Measurements from ENCODE around the gene TMEM123. TPM values are rescaled to one million over a fixed set of nuclear protein-coding genes. Genes with fewer than 3 reads are reported as not detected.
A peak's percentile ranks its signal among the peaks of the same experiment; 100 is the strongest.

The TMEM123 gene
- polyA plus RNA-seq, 1 donor = 141 TPM

DNA sequence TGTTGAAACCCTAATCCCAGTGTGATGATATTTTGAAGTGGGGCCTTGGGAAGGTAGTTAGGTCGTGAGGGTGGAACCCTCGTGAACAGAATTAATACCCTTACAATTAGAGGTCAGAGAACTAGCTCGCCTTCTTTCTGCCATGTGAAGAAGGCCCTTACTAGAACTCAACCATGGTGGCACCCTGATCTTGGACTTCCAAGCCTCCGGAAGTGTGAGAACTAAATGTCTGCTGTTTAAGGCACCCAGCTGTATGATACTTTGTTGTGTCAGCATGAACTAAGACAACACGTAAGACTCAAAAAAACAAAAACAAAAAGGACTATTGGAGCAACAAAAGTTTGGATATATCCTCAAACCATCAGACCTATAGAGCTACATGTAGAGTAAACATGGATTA lies 52.0 kb downstream of the TMEM123 start:
- peaks cover 33% of the 10 kb centered on the region for H3K36me3 ChIP-seq (ENCODE audit: control insufficient read depth, insufficient read depth, low read length)
- H3K4me3 ChIP-seq (ENCODE audit: low read length) = no peak overlapping the region
- no CpG with 5 or more reads among the region's 5 CpGs for WGBS (ENCODE audit: insufficient coverage, low lambda C conversion rate)

GRCh38 chr11:102399189-102399588 lies 53.4 kb downstream of the TMEM123 start:
- H3K9me3 ChIP-seq (ENCODE audit: control insufficient read depth, low read depth, low read length) = no peaks in the 10 kb centered on the region
- H3K4me3 ChIP-seq (ENCODE audit: low read length) = no peak overlapping the region
- WGBS (ENCODE audit: insufficient coverage, low lambda C conversion rate) = no CpG with 5 or more reads among the region's 2 CpGs
- DNase-seq = no peak
- H3K27ac ChIP-seq (ENCODE audit: low read length) = no peak overlapping the region
- no peaks in the 10 kb centered on the region for H3K4me1 ChIP-seq (ENCODE audit: control insufficient read depth, insufficient read depth, low read length)
- peaks cover 41% of the 10 kb centered on the region for H3K36me3 ChIP-seq (ENCODE audit: control insufficient read depth, insufficient read depth, low read length)
- no peaks in the 10 kb centered on the region for H3K27me3 ChIP-seq (ENCODE audit: control insufficient read depth, insufficient read depth, low read length)

More for the DNA sequence above, 52.0 kb downstream of the TMEM123 start:
- no peaks in the 10 kb centered on the region for H3K4me1 ChIP-seq (ENCODE audit: control insufficient read depth, insufficient read depth, low read length)
- H3K9me3 ChIP-seq (ENCODE audit: control insufficient read depth, low read depth, low read length) = no peaks in the 10 kb centered on the region
- no peaks in the 10 kb centered on the region for H3K27me3 ChIP-seq (ENCODE audit: control insufficient read depth, insufficient read depth, low read length)
- DNase-seq = no peak
- H3K27ac ChIP-seq (ENCODE audit: low read length) = no peak overlapping the region

DNA sequence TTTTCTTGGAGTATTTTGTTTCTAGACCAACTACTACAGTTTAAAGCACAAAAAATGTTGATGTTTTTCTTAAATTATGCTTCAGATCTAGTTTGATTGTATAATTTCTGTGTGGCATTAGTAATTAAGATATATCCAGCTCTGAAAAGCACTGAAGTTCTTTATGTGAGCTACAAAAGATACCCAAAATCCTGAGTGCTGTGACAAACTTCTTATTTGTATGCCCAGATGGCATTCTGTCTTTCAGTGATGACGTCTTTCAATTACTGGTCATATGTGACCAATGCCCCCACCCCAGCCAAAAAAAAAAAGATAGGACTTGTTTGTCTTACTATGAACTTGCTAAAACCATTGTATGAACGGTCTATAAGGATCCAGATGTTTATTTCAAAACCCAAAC lies 54.3 kb downstream of the TMEM123 start:
- Histone ChIP-seq H3K4me3 (ENCODE audit: low read length) (no peak overlapping the region), H3K4me1 (ENCODE audit: control insufficient read depth, insufficient read depth, low read length) (no peaks in the 10 kb centered on the region), H3K9me3 (ENCODE audit: control insufficient read depth, low read depth, low read length) (no peaks in the 10 kb centered on the region), H3K27me3 (ENCODE audit: control insufficient read depth, insufficient read depth, low read length) (no peaks in the 10 kb centered on the region), H3K27ac (ENCODE audit: low read length) (no peak overlapping the region), H3K36me3 (ENCODE audit: control insufficient read depth, insufficient read depth, low read length) (peaks cover 43% of the 10 kb centered on the region)
- 100% methylated on average over 2 of the region's 2 CpGs for WGBS (ENCODE audit: insufficient coverage, low lambda C conversion rate)
- no peak for DNase-seq

DNA sequence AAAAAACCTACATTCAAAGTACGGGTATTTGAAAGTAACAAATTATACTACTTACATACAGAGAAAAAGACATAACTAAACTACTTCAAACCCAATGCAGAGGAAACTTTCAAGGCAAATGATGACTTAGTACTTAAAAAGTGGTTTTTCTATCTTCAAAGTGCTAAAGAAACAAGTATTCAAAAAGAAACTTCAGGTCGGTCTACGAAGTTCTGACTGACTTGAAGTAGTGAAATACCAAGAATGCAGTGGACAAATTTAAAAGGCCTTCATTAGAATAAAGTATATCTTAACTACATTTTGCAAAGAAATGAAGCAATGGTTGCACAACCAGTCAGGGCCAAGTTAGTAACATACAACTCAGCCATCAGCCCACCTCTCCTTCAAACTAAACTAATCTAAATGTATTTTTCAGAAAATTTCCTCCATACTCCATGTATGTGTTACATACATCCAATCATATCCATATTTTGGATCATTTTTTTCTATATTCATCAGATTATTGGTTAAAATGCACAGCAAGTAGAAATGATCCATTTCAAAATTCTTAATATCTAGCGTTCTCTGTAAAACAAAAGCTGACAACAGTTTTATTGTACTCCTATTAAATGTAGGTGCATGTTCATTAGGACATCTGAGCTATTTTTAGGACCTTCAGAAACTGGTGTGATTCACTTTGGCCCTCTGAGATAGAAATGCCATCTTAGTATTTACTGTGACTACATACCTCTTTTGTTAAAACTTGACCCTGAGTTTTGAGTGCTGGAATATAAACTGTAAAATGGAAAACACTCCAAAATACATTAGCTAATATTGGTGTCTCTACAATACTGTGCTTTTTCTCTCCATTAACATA lies 55.6 kb downstream of the TMEM123 start:
- no peaks in the 10 kb centered on the region for H3K27me3 ChIP-seq (ENCODE audit: control insufficient read depth, insufficient read depth, low read length)
- 100% methylated on average over 2 of the region's 4 CpGs for WGBS (ENCODE audit: insufficient coverage, low lambda C conversion rate)
- H3K27ac ChIP-seq (ENCODE audit: low read length) = no peak overlapping the region
- no peaks in the 10 kb centered on the region for H3K9me3 ChIP-seq (ENCODE audit: control insufficient read depth, low read depth, low read length)
- DNase-seq = no peak
- H3K4me3 ChIP-seq (ENCODE audit: low read length) = no peak overlapping the region
- no peaks in the 10 kb centered on the region for H3K4me1 ChIP-seq (ENCODE audit: control insufficient read depth, insufficient read depth, low read length)
- peaks cover 47% of the 10 kb centered on the region for H3K36me3 ChIP-seq (ENCODE audit: control insufficient read depth, insufficient read depth, low read length)

GRCh38 chr11:102395720-102396393 lies 56.7 kb downstream of the TMEM123 start:
- H3K36me3 ChIP-seq (ENCODE audit: control insufficient read depth, insufficient read depth, low read length) = peaks cover 54% of the 10 kb centered on the region
- WGBS (ENCODE audit: insufficient coverage, low lambda C conversion rate) = no CpG with 5 or more reads among the region's 6 CpGs
- no peaks in the 10 kb centered on the region for H3K27me3 ChIP-seq (ENCODE audit: control insufficient read depth, insufficient read depth, low read length)
- H3K27ac ChIP-seq (ENCODE audit: low read length) = no peak overlapping the region
- H3K4me3 ChIP-seq (ENCODE audit: low read length) = no peak overlapping the region
- no peak for DNase-seq
- H3K9me3 ChIP-seq (ENCODE audit: control insufficient read depth, low read depth, low read length) = no peaks in the 10 kb centered on the region
- no peaks in the 10 kb centered on the region for H3K4me1 ChIP-seq (ENCODE audit: control insufficient read depth, insufficient read depth, low read length)

GRCh38 chr11:102393272-102393730 lies 59.3 kb downstream of the TMEM123 start:
- H3K4me3 ChIP-seq (ENCODE audit: low read length) = no peak overlapping the region
- no peak for DNase-seq
- no peaks in the 10 kb centered on the region for H3K27me3 ChIP-seq (ENCODE audit: control insufficient read depth, insufficient read depth, low read length)
- no peaks in the 10 kb centered on the region for H3K4me1 ChIP-seq (ENCODE audit: control insufficient read depth, insufficient read depth, low read length)
- WGBS (ENCODE audit: insufficient coverage, low lambda C conversion rate) = no CpG with 5 or more reads among the region's 2 CpGs
- peaks cover 56% of the 10 kb centered on the region for H3K36me3 ChIP-seq (ENCODE audit: control insufficient read depth, insufficient read depth, low read length)
- H3K27ac ChIP-seq (ENCODE audit: low read length) = no peak overlapping the region
- no peaks in the 10 kb centered on the region for H3K9me3 ChIP-seq (ENCODE audit: control insufficient read depth, low read depth, low read length)

GRCh38 chr11:102391549-102392237 lies 60.9 kb downstream of the TMEM123 start:
- no peaks in the 10 kb centered on the region for H3K4me1 ChIP-seq (ENCODE audit: control insufficient read depth, insufficient read depth, low read length)
- H3K27me3 ChIP-seq (ENCODE audit: control insufficient read depth, insufficient read depth, low read length) = no peaks in the 10 kb centered on the region
- no peak overlapping the region for H3K4me3 ChIP-seq (ENCODE audit: low read length)
- H3K27ac ChIP-seq (ENCODE audit: low read length) = no peak overlapping the region
- no peaks in the 10 kb centered on the region for H3K9me3 ChIP-seq (ENCODE audit: control insufficient read depth, low read depth, low read length)
- WGBS (ENCODE audit: insufficient coverage, low lambda C conversion rate) = 92% methylated on average over 2 of the region's 4 CpGs
- DNase-seq = no peak
- H3K36me3 ChIP-seq (ENCODE audit: control insufficient read depth, insufficient read depth, low read length) = peaks cover 57% of the 10 kb centered on the region

DNA sequence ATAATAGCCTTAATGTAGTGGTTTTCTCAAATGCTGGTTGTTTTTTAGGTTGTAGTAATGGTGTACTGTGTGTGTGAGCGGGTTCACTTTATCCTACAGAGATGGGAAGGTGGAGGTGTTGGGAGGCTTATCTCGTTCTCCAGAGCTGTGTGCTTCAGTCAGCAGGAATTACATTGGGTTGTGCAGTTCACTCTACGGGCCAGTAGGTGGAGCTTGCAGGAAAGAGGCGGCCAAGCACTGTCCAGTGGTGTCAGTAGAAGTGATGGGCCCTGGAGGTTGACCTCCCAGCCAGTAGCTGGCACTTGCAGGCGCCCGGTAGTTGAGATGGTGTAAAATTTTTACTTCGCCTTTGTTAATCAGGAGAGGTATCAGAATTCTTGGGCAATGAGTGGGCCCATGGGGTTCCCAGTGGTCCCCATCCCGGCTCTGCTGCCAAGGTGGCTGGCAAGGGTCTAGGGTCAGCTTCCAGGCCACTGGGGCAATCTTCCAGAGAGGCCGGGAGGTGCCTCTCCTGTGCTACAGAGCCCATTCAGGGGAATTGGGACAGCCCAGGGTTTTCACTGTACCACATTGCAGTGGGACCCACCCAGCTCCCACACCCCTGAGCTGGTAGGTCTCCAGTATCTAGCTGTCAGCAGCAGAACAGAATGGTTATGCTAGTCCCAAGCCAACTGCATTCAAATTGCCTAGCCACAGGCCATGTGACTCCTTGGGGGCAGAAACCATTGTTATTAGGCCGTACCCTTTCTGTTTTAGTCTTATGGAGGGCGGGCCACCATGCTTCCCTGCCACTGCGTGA lies 61.7 kb downstream of the TMEM123 start:
- DNase-seq = peak; percentile 44 to 57
- Histone ChIP-seq H3K9me3 (ENCODE audit: control insufficient read depth, low read depth, low read length) (no peaks in the 10 kb centered on the region), H3K4me3 (ENCODE audit: low read length) (no peak overlapping the region), H3K4me1 (ENCODE audit: control insufficient read depth, insufficient read depth, low read length) (peaks cover 2% of the 10 kb centered on the region), H3K27ac (ENCODE audit: low read length) (no peak overlapping the region), H3K27me3 (ENCODE audit: control insufficient read depth, insufficient read depth, low read length) (no peaks in the 10 kb centered on the region), H3K36me3 (ENCODE audit: control insufficient read depth, insufficient read depth, low read length) (peaks cover 54% of the 10 kb centered on the region)
- WGBS (ENCODE audit: insufficient coverage, low lambda C conversion rate) = no CpG with 5 or more reads among the region's 12 CpGs

DNA sequence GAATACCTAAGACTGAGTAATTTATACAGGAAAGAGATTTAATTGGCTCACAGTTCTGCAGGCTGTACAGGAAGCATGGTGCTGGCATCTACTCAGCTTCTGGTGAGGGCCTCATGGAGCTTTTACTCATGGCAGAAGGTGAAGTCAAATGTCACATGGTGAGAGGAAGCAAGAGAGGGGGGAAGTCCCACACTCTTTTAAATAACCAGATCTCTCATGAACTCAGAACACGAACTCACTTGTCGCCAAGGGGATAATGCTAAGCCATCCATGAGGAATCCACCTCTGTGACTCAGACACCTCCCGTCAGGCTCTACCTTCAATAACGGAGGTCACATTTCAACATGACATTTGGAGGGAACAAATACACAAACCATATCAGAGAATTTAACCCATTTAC lies 63.3 kb downstream of the TMEM123 start:
- DNase-seq = no peak
- H3K27me3 ChIP-seq (ENCODE audit: control insufficient read depth, insufficient read depth, low read length) = no peaks in the 10 kb centered on the region
- no peak overlapping the region for H3K27ac ChIP-seq (ENCODE audit: low read length)
- no CpG with 5 or more reads among the region's 4 CpGs for WGBS (ENCODE audit: insufficient coverage, low lambda C conversion rate)
- H3K4me3 ChIP-seq (ENCODE audit: low read length) = no peak overlapping the region
- peaks cover 46% of the 10 kb centered on the region for H3K36me3 ChIP-seq (ENCODE audit: control insufficient read depth, insufficient read depth, low read length)
- H3K9me3 ChIP-seq (ENCODE audit: control insufficient read depth, low read depth, low read length) = no peaks in the 10 kb centered on the region
- peaks cover 18% of the 10 kb centered on the region for H3K4me1 ChIP-seq (ENCODE audit: control insufficient read depth, insufficient read depth, low read length)

Data from large intestine (tissue), 3 donors.